HepG2 (cell line): ENCODE measurements around the gene SRCAP. TPM values are rescaled to one million over a fixed set of nuclear protein-coding genes. Genes with fewer than 3 reads are reported as not detected.

Experiments used
- E2F1 ChIP-seq: sonication (generic); formaldehyde crosslinking; IDR thresholded peaks from 2 replicates; pipeline ENCODE4 v1.5.0; 2020; ENCODE audit warnings: missing genetic modification reagents
- ESRRA ChIP-seq: sonication (generic); formaldehyde crosslinking; IDR thresholded peaks from 2 replicates; pipeline ENCODE4 v1.5.1; 2020; ENCODE audit warnings: mild to moderate bottlenecking, low read depth, missing genetic modification reagents
- GATAD1 ChIP-seq: IDR thresholded peaks from 2 replicates; pipeline ENCODE4 v1.6.1; 2016; ENCODE audit warnings: missing genetic modification reagents, missing compliant biosample characterization
- HMGA1 ChIP-seq: sonication (generic); formaldehyde crosslinking; conservative IDR thresholded peaks from 2 replicates; pipeline ENCODE4 v1.4.0; 2020; ENCODE audit warnings: missing genetic modification reagents
- IKZF1 ChIP-seq: fragments of 450-650 bp; IDR thresholded peaks from 2 replicates; pipeline ENCODE4 v1.7.1; 2016
- KDM4B ChIP-seq: sonication (generic); formaldehyde crosslinking; IDR thresholded peaks from 2 replicates; pipeline ENCODE4 v1.4.0; 2020; ENCODE audit warnings: missing genetic modification reagents
- KLF16 ChIP-seq, 2 experiments: sonication (generic) in 1 of 2; formaldehyde crosslinking in 1 of 2; IDR thresholded peaks; 2 replicates each; pipeline versions ENCODE4 v1.6.1 to v1.8.0; 2016 to 2023; ENCODE audit warnings: missing genetic modification reagents in 2 of 2, missing compliant biosample characterization in 1 of 2
- KLF9 ChIP-seq: IDR thresholded peaks from 2 replicates; pipeline ENCODE4 v1.6.1; 2016; ENCODE audit warnings: low read depth
- MXD3 ChIP-seq: IDR thresholded peaks from 2 replicates; pipeline ENCODE4 v1.6.1; 2016; ENCODE audit warnings: mild to moderate bottlenecking, missing biosample characterization, missing genetic modification reagents
- NFIC ChIP-seq: IDR thresholded peaks from 2 replicates; pipeline ENCODE4 v1.6.1; 2012; ENCODE audit warnings: mild to moderate bottlenecking, low read length, inconsistent platforms
- PTBP1 ChIP-seq: fragments of 200-400 bp; formaldehyde crosslinking; IDR thresholded peaks from 2 replicates; pipeline ENCODE4 v1.6.1; 2018; ENCODE audit warnings: low read length, low read depth; ENCODE audit not compliant: poor library complexity, severe bottlenecking
- RFXAP ChIP-seq: sonication (generic); formaldehyde crosslinking; IDR thresholded peaks from 2 replicates; pipeline ENCODE4 v1.4.0; 2020; ENCODE audit warnings: missing genetic modification reagents, borderline replicate concordance
- SATB2 ChIP-seq: sonication (generic); formaldehyde crosslinking; IDR thresholded peaks from 2 replicates; pipeline ENCODE4 v1.5.0; 2020; ENCODE audit warnings: missing genetic modification reagents
- SRF ChIP-seq: IDR thresholded peaks from 2 replicates; pipeline ENCODE4 v1.6.1; 2011; ENCODE audit warnings: mild to moderate bottlenecking, low read depth, low read length, moderate library complexity
- U2AF1 ChIP-seq: fragments of 200-400 bp; formaldehyde crosslinking; optimal IDR thresholded peaks from 2 replicates; pipeline ENCODE3; 2017; ENCODE audit warnings: mild to moderate bottlenecking, low read depth, low read length
- ZBTB46 ChIP-seq: sonication (generic); formaldehyde crosslinking; IDR thresholded peaks from 2 replicates; pipeline ENCODE4 v1.4.0; 2020; ENCODE audit warnings: mild to moderate bottlenecking, missing genetic modification reagents, borderline replicate concordance
- ZFX ChIP-seq: sonication (generic); formaldehyde crosslinking; IDR thresholded peaks from 2 replicates; pipeline ENCODE4 v1.4.0; 2020; ENCODE audit warnings: mild to moderate bottlenecking, low read depth, missing genetic modification reagents, moderate library complexity
- ZMYM3 ChIP-seq: sonication (generic); formaldehyde crosslinking; IDR thresholded peaks from 2 replicates; pipeline ENCODE4 v1.5.1; 2020; ENCODE audit warnings: mild to moderate bottlenecking, missing genetic modification reagents
- ZNF180 ChIP-seq: sonication (generic); formaldehyde crosslinking; IDR thresholded peaks from 2 replicates; pipeline ENCODE4 v1.4.0; 2020; ENCODE audit warnings: low read depth, missing genetic modification reagents, borderline replicate concordance
- ZNF20 ChIP-seq: sonication (generic); formaldehyde crosslinking; IDR thresholded peaks from 2 replicates; pipeline ENCODE4 v1.4.0; 2020; ENCODE audit warnings: mild to moderate bottlenecking, moderate library complexity, missing genetic modification reagents
- ZNF781 ChIP-seq: sonication (generic); formaldehyde crosslinking; IDR thresholded peaks from 2 replicates; pipeline ENCODE4 v1.5.1; 2020; ENCODE audit warnings: borderline replicate concordance, mild to moderate bottlenecking, missing genetic modification reagents; ENCODE audit errors: not compliant biosample characterization
- ZNF784 ChIP-seq: sonication (generic); formaldehyde crosslinking; IDR thresholded peaks from 2 replicates; pipeline ENCODE4 v1.5.1; 2020; ENCODE audit warnings: missing genetic modification reagents, mild to moderate bottlenecking, borderline replicate concordance
- ZNF878 ChIP-seq: sonication (generic); formaldehyde crosslinking; IDR thresholded peaks from 2 replicates; pipeline ENCODE4 v1.8.1; 2023; ENCODE audit warnings: mild to moderate bottlenecking, missing genetic modification reagents, moderate library complexity
- ZSCAN22 ChIP-seq: sonication (generic); formaldehyde crosslinking; IDR thresholded peaks from 2 replicates; pipeline ENCODE4 v1.4.0; 2020; ENCODE audit warnings: mild to moderate bottlenecking, missing genetic modification reagents
- ZSCAN25 ChIP-seq: sonication (generic); formaldehyde crosslinking; IDR thresholded peaks from 2 replicates; pipeline ENCODE4 v1.8.0; 2022; ENCODE audit warnings: mild to moderate bottlenecking, missing genetic modification reagents
- polyA plus RNA-seq, 8 experiments: library from polyadenylated mRNA; depleted of rRNA in 3 of 8; stranded (reverse) in 7 of 8; unstranded in 1 of 8; fragments of >200 nt; fragmentation: Illumina TruSeq in 4 of 8; extraction: Trizol in 4 of 8; gene quantifications; 2 replicates each; pipeline versions ENCODE4 v1.2.1 to v1.2.3, GENCODE V29; 2011 to 2016; ENCODE audit warnings: low read depth in 4 of 8, missing spikeins in 1 of 8, mixed read lengths in 1 of 8; ENCODE audit not compliant: insufficient read depth in 1 of 8
- total RNA-seq, 5 experiments: library from RNA; depleted of rRNA; stranded (reverse); fragments of >200 nt; fragmentation: Illumina TruSeq; extraction: Trizol; gene quantifications; 2 replicates each; pipeline ENCODE4 v1.2.3, GENCODE V29; 2016; ENCODE audit warnings: low read depth in 1 of 5

Gene SRCAP
- total and polyA plus RNA-seq, 2 of the 13 experiments (the other 11 are each of a cell fraction or from before 2014, with no cell fraction given) = 4.9 to 9.0 TPM

GRCh38 chr16:30657866-30658730, 40.9 kb upstream of the SRCAP start, which contains the start of gene FBRS (continued):
- TF ChIP-seq SATB2 = no peak
- 0 out of 2 replicates have a peak, but pooled peaks have one; percentile 14 for TF ChIP-seq RFXAP (CRISPR knock-in tag)
- no peak for TF ChIP-seq ZNF20 (CRISPR knock-in tag)
- TF ChIP-seq KDM4B = no peak
- no peak for TF ChIP-seq ZNF781 (CRISPR knock-in tag)
- TF ChIP-seq ZSCAN25 = no peak; the same call in 1 of the 2 replicates
- peak; percentile 99 for TF ChIP-seq ZSCAN22 (CRISPR knock-in tag)
- TF ChIP-seq ZNF180 = no peak
- TF ChIP-seq ZFX (CRISPR knock-in tag) = peak; percentile 58
- peak; percentile 75; the same call in 1 of the 2 replicates for TF ChIP-seq E2F1 (CRISPR knock-in tag)
- peak; percentile 13; the same call in 1 of the 2 replicates for TF ChIP-seq ESRRA (CRISPR knock-in tag)
- TF ChIP-seq ZNF784 (CRISPR knock-in tag) = peak; percentile 67; the same call in 1 of the 2 replicates
- TF ChIP-seq ZNF878 (CRISPR knock-in tag) = no peak
- 0 out of 2 replicates have a peak, but pooled peaks have one; percentile 60 for TF ChIP-seq MXD3
- TF ChIP-seq HMGA1 (CRISPR knock-in tag) = no peak
- no peak for TF ChIP-seq IKZF1
- no peak for TF ChIP-seq PTBP1
- TF ChIP-seq ZBTB46 (CRISPR knock-in tag) = 0 out of 2 replicates have a peak, but pooled peaks have one; percentile 25
- TF ChIP-seq GATAD1 (CRISPR knock-in tag) = peak; percentile 78
- TF ChIP-seq KLF9 (CRISPR knock-in tag) = 0 out of 2 replicates have a peak, but pooled peaks have one; percentile 15
- peak; percentile 66 for TF ChIP-seq U2AF1
- no peak for TF ChIP-seq ZMYM3 (CRISPR knock-in tag)
- TF ChIP-seq KLF16 (CRISPR knock-in tag; IDR thresholded peaks at IDR 0.05) = peak in 1 of 2 experiments; percentile 67; a peak in 2 of 4 replicates
- no peak for TF ChIP-seq NFIC
- peak; percentile 95 for TF ChIP-seq SRF
